Stimulated activated CD8-positive, alpha-beta memory T cell treated with anti-CD3 and anti-CD28 coated beads, Interleukin-4, amount 100 ng/mL, for 24 hours (primary cell): ENCODE results near the gene TMEM119.
"Not testable (repeated sequence)": the region's sequence is repeated elsewhere in the genome, so short reads cannot be mapped to it uniquely, and the experiment has no call there.

Experiments
- DNase-seq: peaks from one replicate; pipeline ENCODE4 v3.0.0-alpha.2; 2020; ENCODE audit warnings: low read depth

TMEM119 gene

DNA sequence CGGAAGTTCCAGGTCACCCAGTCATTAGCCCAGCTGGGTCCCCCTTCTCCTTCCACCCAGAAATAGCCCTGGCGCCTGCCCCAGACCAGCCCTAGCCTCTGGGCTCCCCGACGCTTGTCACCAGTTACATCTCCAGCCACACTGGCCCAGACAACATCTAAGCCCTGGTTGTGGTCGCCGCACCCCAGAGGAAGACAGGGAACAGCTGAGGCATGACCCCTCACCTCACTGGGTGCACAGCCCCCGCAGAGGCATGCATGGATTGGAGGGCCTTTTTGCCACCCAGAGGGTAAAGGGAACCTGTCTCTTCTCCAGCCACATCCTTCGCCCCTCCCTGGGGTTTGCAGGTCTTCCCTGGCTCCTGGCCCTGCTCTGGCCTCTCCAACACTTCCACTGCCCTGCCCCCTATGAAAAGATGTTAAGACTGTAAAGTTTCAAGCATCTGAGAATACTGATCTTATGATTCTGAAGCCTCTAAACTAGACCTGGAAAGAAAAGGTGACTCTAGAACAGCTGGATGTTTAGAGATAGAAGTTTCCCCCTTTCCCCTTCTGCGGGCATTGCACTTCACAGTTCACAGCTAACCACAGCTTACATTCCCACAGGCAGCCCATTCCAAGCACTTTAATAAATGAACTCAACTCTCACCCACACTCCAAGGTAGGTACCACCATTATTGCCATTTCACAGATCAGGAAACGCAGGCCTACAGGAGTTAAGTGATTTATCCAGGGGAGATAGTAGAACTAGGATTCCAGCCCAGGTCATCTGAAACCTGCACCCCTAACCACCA lies 14.7 kb downstream of the TMEM119 start:
- DNase-seq: no peak

DNA sequence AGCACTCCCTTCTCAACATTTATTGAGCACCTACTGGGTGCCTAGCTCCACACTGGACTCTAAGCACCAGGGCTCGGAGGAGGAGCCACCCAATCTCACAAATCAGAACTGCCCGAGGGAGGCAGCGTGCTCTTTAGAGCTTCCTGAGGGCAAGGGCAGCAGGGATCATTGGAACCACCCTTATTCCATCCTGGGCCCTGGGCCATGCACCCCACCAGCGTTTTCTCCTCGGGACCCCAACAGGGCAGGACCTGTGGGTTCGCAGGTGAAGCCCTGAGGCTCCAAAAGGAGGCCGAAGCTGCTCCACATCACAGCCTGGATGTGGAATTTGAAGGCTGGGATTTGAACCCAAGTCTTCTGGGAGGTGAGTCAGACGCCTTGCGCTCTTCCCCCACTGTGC lies 15.4 kb downstream of the TMEM119 start:
- DNase-seq: no peak

DNA sequence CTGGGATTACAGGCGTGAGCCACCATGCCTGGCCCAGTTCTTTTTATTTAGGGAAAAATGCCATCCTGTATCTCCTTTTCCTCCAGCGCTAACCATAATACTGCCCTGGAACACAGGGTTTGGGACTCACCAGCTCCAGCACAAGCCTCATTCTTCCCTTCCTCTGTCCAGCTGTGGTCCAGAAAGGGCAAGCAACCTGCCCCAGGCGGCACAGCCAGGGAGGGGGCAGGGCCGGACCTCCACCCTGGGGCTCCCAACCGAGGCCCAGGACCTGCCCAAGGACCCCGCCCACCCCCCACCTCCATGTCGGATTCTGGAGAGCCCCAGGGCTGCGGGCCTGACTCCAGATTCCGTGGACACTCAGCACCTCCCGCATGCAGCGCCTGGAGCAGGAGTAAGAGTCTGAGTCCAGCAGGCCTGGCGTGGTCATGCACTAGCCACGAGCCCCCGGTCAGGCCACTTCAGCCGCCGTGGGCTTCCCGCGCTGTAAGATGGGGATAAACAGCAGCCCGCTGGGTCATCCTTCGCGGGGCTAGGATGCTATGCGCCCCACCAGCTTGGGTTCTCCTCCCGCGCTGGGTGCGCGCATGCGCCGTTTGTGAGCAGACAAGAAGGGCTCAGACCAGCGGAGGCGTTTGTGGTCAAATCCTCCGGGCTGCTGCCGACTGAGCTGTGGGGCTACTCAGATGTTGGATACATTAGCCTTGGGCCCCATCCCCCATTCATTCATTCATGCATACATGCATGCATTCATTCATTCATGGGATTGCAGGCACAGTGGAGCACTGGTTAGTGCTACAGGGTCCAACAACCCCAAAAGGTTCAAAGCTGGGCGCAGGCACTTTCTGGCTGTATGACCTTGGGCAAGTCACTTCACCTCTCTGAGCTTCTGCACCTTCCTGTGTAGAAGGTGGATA lies 16.3 kb downstream of the TMEM119 start:
- no peak for DNase-seq

GRCh38 chr12:108580531-108580930 lies 17.4 kb downstream of the TMEM119 start:
- DNase-seq: no peak

GRCh38 chr12:108578813-108579212 lies 19.1 kb downstream of the TMEM119 start:
- no peak for DNase-seq

- no peak for DNase-seq
Observed at GRCh38 chr12:108578264-108578663, 19.6 kb downstream of the TMEM119 start.

- no peak for DNase-seq
Observed at GRCh38 chr12:108577458-108577857, 20.4 kb downstream of the TMEM119 start.

DNA sequence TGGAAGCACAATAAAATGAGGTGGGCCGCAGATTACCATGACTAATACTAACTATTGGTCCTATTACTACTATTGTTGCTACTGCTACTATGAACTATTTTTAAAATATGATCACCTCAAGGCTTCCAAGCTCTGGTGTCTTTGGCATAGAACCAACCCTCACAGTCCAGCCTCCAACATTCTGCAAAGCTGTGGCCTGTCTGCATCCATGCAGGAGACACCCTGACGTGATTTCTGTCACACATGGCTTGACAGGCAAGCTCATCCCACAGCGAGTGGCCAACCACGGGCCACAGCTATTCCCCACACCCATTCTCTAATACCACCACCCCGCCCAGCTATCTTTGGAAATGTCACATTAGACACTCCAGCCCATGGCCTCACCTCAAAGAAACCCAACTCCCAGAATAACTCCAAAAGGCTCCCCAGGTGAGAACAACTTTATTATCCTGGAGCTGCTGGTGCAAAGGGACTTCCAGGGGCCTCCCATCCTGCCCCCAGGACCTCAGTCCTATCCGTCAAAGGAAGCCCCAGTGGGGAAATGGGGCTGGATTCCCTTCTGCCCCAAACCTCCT lies 21.1 kb downstream of the TMEM119 start:
- no peak for DNase-seq

DNA sequence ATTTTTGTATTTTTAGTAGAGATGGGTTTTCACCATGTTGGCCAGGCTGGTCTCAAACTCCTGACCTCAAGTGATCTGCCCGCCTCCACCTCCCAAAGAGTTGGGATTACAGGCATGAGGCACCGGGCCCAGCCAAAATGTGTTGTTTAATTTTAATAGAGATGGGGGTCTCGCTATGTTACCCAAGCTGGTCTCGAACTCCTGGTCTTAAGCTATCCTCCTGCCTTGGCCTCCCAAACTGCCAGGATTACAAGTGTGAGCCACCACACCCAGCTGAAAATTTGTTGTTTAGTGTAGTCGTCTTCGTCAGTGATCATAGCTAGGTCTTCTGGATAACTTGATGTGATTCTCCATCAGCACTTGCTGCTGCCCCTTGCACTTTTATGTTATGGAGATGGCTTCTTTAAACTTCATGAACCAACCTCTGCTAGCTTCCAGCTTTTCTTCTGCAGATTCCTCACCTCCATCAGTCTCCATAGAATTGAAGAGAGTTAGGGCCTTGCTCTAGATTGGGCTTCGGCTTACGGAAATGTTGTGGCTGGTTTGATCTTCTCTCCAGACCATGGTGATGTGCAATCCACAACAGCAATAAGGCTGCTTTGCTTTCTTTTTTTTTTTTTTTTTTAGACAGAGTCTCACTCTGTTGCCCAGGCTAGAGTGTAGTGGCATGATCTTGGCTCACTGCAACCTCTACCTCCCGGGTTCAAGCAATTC lies 22.5 kb downstream of the TMEM119 start:
- DNase-seq: no peak

DNA sequence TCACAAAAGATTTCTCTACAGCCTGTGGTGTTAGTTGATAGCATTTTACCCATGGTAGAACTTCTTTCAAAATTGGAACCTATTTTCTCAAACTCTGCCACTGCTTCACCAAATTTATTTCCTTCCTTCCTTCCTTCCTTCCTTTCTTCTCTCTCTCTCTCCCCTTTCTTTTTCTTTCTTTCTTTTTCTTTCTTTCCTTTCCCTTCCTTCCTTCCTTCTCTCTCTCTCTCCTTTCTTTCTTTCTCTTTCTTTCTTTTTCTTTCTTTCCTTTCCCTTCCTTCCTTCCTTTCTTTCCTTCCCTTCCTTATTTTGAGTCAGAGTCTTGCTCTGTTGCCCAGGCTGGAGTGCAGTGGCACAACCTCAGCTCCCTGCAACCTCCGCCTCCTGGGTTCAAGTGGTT lies 23.6 kb downstream of the TMEM119 start:
- DNase-seq: not testable (repeated sequence)

- no peak for DNase-seq
Observed at GRCh38 chr12:108573317-108573716, 24.6 kb downstream of the TMEM119 start.

GRCh38 chr12:108572166-108572790 lies 25.6 kb downstream of the TMEM119 start:
- no peak for DNase-seq

DNA sequence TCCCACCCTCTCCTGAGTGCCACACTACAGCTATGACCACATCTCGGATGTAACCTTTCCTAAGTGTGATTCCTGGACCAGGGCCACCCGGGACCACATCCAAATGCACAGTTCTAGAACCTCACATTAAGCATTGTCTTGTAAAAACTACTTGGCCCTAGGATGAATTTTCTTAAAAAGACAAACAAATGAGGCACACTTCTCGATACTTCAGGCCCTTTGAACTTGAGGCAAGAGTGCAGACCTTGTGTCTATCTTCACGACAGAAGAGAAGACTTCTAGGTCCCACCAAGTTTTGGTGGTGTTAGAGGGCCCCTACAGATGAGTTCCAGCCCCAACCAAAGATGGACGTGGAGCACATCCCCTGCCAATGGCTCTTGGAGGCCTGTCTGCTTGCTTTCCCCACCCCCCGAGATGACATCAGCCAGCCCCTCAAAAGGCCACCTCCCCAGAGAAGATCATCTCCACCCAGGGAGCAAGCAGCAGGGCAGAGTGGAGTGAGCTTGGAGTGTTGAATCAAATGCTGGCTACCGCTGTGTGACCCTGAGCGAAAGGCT lies 26.2 kb downstream of the TMEM119 start:
- DNase-seq: no peak

DNA sequence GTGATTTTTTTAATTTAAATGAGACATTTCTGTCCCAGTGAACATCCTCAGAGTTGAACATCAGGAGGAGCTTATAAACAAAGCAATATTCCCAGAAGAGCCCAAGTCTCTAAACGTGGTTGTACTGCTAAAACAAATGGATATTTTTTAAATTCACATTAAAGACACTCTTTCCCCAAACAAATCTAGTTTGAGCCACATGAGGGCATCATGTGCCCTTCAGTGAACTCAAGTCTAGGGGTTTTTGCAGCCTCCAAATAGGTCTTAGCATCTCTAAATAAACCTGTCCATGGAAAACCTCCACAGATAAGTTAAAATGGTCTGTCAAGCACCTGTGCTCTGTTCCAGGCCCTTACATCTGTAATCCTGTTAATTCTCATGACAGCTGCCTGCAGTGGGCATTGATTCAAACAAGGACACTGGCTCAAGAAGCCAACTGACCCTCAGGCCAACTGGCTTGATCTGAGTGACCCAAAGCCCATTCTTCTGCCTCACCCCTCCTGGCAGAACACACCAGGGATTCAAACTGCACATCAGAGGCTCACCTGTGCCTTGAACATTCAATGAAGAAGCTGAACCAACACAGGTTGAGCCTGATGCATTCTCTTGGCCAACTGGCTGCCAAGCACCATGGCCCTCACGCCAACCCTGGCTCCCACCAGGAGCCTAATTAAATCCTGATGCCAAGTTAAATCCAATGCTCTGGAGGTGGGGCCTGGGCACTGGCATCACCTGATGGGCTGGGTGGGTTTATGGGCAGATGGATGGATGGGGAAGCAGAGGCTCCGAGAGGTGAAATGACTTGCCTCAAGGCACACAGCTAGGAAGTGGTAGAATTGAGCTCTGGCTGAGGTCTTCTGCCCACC lies 26.9 kb downstream of the TMEM119 start:
- DNase-seq: no peak

- DNase-seq: peak; percentile 38
Observed at GRCh38 chr12:108568338-108569154, 29.3 kb downstream of the TMEM119 start.

DNA sequence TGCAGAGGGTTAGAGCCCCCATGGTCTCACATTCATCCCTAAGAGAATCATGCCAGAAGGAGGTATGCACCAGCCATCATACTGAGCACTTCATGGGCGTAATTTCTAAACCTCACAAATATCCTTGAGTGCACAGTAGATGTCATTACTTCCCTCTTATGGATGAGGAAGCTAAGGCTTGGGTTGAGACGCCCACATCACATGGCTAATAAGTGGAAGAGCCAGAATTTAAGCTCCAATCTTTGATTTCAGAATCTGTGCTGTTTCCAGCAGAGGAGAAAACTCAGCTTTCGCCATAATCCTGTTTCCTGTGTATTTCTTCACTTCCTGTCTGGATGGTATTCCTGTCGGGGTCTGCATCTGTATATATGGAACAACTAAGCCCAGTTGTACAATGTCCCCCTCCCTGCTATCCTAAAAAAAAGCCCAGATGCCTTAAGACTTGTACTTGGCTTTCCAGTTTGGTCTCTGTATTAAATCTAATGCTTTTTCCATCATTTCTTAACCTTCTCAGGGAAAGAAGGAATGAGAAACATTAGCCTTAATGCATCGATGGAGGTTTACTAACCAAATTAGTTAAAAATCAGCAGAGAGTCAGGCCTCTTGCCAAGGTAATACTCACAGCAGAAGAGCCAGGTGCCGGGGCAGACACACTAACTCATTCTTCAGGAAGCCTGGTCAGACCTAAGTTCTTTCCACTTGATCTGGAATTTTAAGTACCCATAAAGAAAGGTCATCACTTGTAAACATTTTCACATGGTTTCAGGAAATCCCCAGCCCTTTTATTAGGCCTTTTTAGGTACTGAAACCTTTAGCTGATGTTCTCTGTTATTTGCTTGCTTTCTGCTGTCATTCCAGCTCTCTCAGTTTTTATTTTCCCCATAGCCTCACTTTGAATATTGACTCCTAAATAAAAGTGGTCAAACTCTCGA lies 30.2 kb downstream of the TMEM119 start:
- DNase-seq: no peak

- no peak for DNase-seq
Observed at GRCh38 chr12:108566452-108566851, 31.4 kb downstream of the TMEM119 start.

- peak; percentile 40 for DNase-seq
Observed at GRCh38 chr12:108565976-108566375, 31.9 kb downstream of the TMEM119 start.
